ENCODE data around the gene RAB40A.

GRCh38 chrX:103513476-103514108, 5.7 kb downstream of the RAB40A start:
- TF ChIP-seq CTCF (IDR thresholded peaks at IDR 0.05) (no peak), POLR2A (IDR thresholded peaks at IDR 0.05) (no peak), POLR2AphosphoS5 (IDR thresholded peaks at IDR 0.05) (no peak)

Data from gastroesophageal sphincter (tissue), 3 donors.